ENCODE data around the gene ARFRP1.

GRCh38 chr20:63748934-63749270 is 41.1 kb upstream of the ARFRP1 start:
- no peak for TF ChIP-seq CTCF (IDR thresholded peaks at IDR 0.05; ENCODE audit: insufficient read depth, low read length, poor library complexity, severe bottlenecking)
- no peak for TF ChIP-seq EZH2phosphoT487 (conservative IDR thresholded peaks at IDR 0.05; ENCODE audit: low read length)
